ENCODE data around the gene PLCL1.

GRCh38 chr2:198053776-198054175, 249.4 kb downstream of the PLCL1 start:
- TF ChIP-seq, protein P1, sequence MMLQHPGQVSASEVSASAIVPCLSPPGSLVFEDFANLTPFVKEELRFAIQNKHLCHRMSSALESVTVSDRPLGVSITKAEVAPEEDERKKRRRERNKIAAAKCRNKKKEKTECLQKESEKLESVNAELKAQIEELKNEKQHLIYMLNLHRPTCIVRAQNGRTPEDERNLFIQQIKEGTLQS (IDR thresholded peaks at IDR 0.05; ENCODE audit: borderline replicate concordance, extremely low read depth, low read depth, low read length): no peak
- TF ChIP-seq, protein P2, sequence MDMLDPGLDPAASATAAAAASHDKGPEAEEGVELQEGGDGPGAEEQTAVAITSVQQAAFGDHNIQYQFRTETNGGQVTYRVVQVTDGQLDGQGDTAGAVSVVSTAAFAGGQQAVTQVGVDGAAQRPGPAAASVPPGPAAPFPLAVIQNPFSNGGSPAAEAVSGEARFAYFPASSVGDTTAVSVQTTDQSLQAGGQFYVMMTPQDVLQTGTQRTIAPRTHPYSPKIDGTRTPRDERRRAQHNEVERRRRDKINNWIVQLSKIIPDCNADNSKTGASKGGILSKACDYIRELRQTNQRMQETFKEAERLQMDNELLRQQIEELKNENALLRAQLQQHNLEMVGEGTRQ (IDR thresholded peaks at IDR 0.05; ENCODE audit: borderline replicate concordance, low read depth, low read length): no peak
- no peak for TF ChIP-seq SUPT20H (IDR thresholded peaks at IDR 0.05; ENCODE audit: borderline replicate concordance, control insufficient read depth, low read depth, low read length)
- TF ChIP-seq EP300 (IDR thresholded peaks at IDR 0.05; ENCODE audit: borderline replicate concordance in 1 of 2, control insufficient read depth in 1 of 2, low read depth in 2 of 2, low read length in 2 of 2): no peak
- TF ChIP-seq, protein P3, sequence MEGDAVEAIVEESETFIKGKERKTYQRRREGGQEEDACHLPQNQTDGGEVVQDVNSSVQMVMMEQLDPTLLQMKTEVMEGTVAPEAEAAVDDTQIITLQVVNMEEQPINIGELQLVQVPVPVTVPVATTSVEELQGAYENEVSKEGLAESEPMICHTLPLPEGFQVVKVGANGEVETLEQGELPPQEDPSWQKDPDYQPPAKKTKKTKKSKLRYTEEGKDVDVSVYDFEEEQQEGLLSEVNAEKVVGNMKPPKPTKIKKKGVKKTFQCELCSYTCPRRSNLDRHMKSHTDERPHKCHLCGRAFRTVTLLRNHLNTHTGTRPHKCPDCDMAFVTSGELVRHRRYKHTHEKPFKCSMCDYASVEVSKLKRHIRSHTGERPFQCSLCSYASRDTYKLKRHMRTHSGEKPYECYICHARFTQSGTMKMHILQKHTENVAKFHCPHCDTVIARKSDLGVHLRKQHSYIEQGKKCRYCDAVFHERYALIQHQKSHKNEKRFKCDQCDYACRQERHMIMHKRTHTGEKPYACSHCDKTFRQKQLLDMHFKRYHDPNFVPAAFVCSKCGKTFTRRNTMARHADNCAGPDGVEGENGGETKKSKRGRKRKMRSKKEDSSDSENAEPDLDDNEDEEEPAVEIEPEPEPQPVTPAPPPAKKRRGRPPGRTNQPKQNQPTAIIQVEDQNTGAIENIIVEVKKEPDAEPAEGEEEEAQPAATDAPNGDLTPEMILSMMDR (IDR thresholded peaks at IDR 0.05 in 2 of 3, conservative IDR thresholded peaks at IDR 0.05 in 1 of 3; ENCODE audit: control insufficient read depth in 2 of 3, extremely low read depth in 1 of 3, insufficient read depth in 1 of 3, low read depth in 3 of 3, low read length in 3 of 3): no peak
